NCI-H345 treated with DMSO at 0.1 percent for 48 hours (cell line): ENCODE measurements around the gene ERCC6L.
"Not testable (repeated sequence)": the region's sequence is repeated elsewhere in the genome, so short reads cannot be mapped to it uniquely, and the experiment has no call there.

Source experiments
- DNase-seq: peaks from one replicate; lab custom pipeline; 2025; ENCODE audit not compliant: unreplicated experiment; lab: John Stamatoyannopoulos, UW

The ERCC6L gene

DNA sequence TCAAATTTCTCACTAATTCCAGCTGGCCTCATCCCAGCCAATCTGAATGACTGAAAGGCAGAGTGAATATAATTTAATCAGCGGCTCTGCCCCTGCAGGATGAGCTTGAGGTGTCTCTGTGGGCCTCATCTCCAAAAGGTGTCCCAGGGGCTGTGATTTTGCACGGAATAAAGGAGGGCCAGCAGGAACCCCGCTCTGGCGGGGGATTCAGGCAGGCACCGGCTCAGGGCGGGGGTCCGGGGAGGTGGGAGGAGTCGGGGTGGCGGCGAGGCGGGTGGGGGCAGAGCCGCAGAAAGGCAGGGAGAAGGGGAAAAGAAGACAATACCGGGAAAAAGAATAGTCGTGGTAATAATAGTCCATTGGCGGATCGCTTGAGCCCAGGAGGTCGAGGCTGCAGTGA lies 16.0 kb upstream of the ERCC6L start:
- DNase-seq: no peak

DNA sequence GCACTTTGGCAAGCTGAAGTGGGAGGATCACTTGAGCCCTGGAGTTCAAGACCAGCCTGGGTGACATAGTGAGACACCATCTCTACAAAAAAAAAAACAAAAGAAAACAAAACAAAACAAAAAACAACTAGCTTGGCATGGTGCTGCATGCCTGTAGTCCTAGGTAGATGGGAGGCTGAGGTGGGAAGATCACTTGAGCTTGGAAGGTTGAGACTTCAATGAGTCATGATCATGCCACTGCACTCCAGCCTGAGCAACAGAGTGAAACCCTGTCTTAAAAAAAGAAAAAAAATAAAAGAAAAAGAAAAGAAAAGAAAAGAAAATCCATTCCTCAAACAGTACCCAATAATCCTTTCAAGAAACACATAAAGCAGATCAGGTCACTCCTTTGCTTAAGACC lies 14.9 kb upstream of the ERCC6L start:
- DNase-seq: no peak

DNA sequence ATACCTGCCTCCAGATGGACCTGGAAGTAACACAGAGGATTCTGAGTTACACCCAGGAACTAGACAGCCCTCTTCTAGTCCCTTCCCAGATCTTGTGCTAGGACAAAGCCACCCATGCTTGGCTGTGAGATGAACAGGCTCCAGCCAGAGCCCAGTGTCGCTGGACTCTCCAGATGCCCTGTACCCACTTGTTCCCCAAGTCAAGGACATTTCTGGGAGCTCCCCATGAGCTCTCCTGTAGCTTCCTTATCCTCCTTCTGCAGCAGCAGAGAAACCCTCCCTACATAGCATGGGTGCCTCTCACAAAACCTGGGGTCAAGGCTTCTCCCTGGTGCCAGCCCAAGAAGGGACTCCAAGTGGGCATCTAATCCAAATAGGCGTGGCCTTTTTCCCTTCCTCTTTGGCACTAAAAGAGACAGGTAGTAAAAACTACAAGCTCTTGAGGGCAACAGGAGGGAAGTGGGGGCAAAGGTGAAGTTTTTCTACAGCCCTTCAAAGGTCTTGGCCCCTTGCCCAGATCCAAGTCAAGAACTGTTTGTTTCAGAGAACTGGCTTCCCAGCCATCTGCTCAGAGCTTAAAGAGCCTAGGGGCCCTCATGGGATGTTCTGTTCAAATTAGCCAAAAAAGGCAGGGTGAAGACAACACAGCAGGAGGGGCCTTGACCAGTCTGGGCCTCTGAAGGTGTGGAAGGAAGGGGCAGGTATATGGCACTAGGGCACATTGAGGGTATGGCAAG lies 8.5 kb upstream of the ERCC6L start:
- DNase-seq: no peak

DNA sequence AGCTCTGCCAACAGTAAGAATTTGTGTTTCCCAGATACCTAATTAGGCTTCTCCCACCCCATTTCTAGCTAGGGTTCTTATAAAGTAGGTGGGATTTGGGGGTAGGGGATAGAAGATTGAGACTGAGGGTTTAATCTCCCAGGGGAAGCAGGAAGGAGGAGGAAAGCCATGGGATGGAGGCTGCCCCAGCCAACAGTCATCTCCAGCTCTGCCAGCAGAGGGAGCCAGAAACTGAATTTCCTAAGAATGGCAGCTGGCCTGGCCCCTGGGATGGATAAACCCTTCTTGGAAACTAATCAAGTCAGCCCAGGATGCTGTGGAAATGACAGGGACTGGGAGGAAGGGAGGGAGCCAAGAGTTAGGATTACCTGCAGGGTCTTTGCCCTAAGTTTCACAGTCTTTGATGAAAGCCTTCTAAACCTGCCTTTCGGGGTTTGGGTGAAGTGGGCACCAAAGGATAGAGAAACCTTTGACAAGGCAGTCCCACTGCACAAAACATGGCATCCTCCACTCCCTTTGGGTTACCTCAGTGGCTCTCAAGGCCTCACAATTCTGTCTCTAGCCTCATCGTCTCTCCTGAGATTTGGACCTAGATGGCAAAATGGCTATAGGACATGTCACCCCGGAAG lies 6.7 kb upstream of the ERCC6L start:
- peak; percentile 19 for DNase-seq

DNA sequence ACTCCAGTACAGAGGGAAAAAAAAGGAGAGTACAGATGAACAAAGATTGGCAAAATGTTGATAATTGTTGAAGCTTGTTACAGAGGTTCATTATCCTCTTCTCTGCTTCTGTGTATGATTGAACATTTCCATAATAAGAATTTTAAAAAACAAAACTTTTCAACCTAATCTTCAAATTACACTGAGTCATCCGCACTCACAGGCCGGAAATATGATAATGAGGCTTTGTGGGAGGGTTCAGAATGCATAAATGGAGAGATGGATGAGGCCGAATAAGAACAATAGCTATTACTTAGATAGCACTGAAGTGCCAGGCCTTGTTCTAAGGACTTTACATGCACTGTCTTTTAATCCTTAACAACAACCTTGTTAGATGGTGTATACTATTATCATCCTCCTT lies 4.6 kb upstream of the ERCC6L start:
- DNase-seq: no peak

DNA sequence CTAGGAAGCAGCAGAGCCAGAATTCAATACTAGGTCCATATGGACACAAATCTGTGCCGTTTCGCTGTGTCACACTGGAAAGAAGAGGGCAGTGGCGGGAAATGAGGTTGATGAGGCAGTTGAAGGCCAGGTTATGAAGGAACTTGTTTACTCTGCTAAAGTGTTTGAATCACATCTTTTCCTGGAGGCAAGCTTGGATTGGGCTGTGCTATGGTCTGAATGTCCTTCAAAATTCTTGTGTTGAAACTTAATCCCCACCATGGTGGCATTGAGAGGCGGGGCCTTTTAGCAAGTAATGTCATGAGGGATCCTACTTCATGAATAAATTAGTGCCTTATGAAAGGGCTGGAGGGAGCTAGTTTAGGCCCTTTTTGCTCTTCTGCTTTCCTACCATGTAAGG lies 2.1 kb upstream of the ERCC6L start:
- DNase-seq: no peak

DNA sequence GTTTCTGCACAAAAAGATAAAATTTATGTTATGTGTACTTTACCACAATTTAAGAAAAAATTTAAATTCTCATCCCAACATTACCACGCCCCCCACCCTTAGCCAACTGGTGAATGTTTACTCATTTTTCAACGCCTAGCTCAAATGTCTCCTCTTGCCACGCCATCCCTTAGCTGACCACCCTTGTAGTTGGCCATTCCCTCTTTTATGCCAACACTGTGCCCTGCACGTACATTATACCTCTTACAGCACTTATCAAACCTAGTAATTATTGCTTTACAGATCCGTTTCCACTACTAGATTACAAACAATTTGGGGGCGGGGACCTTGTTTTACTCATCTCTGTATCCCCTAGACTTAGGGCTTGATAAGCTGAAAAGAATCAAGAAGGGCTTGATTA lies 644 bp downstream of the ERCC6L start:
- DNase-seq: no peak

DNA sequence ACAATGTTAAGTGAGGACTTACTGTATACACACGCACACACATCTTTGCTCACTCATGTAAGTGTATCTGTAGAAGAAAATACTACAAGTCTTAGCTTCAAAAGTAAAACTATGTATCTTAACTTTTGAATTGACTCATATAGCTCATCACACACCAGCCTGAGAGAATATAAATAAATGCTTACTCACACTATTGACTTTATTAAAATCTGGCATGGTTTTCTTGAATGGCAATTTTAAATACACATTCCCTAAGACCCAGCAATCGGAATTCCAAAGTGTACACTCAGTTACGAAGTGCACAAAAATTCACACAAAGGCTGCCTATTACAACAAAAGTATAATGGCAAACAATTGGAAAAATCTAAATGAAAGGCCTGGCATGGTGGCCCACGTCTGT lies 2.0 kb downstream of the ERCC6L start:
- no peak for DNase-seq

DNA sequence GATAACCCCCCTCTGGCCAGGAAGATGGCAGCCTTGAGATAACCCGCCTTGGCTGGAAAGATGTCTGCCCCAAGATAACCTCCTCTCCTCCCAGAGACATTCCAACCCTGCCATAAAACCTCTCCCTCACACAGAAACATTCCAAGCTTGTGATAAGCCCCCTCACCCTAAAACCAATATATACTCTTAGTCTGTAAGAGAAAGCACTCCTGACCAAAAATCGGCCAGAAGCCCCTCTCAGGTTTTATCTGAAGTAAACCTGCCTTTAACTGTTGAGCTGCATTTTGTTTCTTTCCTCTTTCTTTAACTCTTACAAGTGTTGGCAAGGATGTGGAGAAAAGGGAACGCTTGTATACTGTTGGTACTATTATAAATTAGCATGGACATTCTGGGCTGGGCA lies 8.5 kb downstream of the ERCC6L start:
- no peak for DNase-seq

DNA sequence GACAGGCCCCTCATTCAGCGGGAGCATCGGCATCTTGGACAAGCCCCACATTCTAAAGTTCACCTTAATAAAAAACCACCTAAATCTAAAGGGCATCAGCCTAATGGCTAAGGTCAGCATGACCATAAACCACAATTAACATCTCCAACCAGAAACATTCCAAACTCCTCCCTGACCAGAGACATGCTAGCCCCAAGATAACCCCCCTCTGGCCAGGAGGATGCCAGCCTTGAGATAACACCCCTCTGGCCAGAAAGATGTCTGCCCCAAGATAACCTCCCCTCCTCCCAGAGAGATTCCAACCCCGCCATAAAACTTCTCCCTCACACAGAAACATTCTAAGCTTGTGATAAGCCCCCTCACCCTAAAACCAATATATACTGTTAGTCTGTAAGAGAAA lies 18.5 kb downstream of the ERCC6L start:
- DNase-seq: not testable (repeated sequence)

DNA sequence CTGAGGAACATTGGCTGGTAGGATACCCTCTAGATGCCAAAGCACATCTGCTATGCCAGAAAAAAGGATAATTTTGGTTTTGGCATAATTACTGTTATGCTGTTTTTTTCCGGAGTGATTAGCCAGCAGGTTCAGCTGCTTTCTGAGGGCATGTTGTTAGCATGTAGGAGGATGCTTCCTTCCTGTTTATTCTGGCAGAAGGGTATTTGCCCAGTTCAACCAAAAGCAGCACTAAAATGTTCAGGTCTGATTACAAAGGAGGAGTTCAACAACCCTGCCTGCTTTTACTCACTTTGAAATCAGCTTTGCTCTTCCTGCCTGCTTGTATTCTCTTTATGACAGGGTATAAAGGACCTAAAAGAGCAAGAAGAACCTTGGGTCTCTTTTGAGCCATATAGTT lies 21.9 kb downstream of the ERCC6L start:
- DNase-seq: no peak

DNA sequence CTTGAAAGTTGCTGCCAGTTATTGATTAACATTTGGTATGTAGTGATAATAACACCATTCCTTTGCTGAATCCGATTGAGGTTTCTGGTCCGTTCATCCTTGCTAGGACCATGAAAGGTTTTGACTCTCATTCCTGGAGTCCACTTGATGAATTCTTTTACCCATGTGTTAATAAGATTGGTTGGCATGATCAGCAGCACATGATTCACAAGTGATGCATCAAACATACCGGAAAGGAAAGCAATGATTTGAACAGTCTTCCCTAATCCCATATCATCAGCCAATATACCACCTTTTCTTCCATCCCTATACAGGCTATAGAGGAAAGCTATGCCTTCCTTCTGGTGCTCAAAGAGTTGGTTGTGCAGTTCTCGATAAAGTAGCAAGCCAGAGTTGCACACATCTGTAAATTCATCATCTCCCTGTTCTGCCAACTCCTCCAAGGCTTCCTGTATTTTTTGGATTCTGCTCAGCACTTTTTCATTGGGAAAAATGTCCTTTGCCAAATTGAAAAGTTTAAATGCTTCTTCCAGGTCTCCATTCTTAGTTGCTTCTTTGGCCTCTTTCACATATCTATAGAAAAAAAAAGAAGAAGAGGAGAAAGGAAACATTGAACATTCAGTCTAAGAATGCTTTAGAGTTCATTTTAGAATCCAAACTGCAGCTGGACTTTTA lies 30.6 kb downstream of the ERCC6L start:
- DNase-seq: no peak

DNA sequence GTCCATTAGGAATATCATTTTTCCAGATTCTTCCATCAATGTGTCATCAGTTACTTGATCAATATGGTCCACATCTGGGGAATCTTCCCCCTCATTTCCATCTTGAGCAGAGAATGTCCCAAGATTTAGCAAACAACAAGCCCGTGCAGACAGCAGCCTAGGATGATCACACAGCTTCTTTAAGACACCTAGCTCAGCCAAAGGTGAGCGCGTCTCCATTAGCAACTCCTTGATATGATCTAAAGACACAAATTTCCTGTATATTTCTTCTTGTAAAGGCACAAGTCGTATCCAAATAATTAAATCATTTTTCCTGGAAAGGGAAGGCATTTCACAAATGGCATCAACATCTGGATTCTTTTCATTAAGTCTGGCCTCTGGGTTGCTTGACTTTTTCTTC lies 31.5 kb downstream of the ERCC6L start:
- no peak for DNase-seq

DNA sequence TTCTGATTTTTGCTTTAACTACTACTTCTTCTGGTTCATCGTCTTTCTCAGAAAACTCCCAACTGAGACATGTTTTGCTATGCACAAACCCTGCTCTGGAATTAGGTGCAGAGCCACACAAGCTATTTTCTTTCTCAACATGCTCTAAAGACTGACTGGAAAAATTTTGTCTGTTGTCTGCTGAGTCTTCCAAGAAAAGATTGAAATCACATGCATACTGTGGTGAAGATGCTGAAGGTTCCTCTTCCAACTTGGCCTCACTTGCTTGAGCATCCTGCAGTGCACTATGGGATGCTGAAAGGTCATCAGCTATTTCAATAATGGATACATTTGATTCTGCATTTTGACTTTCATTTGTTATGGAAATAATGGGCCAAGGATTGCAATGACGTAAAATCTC lies 33.1 kb downstream of the ERCC6L start:
- no peak for DNase-seq

DNA sequence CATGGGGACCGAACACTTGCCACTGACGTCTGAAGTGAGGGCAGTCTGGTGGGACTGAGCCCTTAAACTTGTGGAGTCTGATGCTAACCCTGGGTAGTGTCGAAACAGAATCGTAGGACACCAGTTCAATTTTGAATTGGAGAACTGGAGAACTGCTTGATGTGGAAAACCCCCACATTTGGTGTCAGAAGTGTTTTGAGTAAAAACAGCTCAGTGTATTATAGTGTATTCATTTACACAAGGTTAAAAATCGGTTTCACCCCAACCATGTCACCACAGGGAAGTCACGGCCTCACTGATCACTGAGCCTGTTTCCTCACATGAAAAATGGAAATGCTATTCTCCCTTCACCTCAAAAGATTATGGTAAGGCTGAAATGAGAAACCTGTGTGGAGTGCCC lies 35.4 kb downstream of the ERCC6L start:
- no peak for DNase-seq

DNA sequence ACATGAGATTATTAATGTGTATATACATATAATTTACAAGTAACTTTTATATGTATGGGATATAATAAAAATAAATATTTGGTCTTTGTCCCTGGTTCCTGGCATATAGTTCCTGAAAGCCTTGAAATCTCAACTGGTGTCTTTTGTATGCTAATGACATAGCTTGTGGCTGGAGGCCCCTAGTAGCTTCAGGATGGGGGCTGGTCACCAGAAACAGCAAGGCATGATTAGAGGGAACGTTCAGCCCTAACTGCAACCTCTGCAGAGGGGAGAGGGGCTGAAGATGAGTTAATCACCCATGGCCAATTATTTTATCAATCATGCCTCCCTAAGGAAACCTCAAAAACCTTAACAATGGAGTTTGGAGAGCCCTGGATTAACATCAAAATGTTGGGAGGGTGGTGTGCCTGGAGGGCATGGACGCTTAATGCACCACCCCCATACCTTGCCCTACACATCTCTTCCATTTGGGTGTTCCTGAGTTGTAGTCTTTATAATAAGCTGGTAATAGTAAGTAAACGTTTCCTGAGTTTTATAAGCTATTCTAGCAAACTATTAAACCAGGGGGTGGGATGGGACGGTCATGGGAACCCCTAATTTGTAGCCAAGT lies 35.9 kb downstream of the ERCC6L start:
- DNase-seq: no peak

DNA sequence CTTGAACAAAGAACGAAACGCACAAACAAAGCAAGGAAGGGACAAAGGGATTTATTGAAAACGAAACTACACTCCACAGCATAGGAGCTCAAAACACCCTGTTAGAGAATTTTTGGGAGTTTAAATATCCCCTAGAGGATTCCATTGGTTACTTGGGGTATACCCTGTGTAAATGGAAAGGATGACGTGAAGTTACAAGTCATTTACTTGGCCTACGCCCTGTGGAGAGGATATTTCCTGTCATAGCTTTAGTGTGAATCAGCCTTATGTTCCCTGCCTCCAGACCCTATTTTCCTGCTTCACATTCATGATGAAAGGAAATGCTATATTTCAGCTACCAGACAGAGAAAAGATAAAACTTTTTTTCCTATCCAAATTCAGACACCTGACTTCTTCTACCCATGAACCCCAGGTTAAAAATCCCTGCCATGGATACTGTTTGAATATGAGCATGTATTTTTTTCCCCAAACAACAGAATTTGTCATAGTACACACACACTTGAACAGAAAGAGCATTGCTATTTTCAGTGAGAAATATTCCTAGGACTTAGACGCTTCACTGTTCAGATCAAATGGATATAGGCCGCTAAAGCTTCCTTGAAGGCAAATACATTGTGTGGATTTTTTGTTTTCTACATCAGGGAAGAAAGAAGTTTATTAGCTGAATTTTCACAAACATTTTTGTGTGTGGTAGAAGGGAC lies 36.8 kb downstream of the ERCC6L start:
- no peak for DNase-seq

DNA sequence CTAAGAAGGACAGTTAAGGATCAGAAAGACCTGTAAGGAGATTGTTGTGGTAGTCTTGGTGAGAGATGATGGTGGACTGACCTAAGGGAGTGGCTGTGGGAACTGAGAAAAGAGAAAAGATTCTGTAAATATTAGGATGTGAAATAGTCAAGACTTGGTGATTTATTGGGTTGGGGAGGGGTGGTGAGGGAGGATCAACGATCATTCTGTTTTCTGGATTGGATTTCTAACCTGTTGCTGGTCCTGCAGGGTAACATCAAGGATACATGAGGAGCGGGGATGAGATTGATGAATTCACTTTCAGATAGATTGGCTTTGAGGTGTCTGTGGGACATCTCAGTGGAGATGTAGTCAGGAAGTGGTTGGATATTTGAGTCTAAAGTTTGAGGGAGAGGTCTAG lies 55.9 kb downstream of the ERCC6L start:
- no peak for DNase-seq

DNA sequence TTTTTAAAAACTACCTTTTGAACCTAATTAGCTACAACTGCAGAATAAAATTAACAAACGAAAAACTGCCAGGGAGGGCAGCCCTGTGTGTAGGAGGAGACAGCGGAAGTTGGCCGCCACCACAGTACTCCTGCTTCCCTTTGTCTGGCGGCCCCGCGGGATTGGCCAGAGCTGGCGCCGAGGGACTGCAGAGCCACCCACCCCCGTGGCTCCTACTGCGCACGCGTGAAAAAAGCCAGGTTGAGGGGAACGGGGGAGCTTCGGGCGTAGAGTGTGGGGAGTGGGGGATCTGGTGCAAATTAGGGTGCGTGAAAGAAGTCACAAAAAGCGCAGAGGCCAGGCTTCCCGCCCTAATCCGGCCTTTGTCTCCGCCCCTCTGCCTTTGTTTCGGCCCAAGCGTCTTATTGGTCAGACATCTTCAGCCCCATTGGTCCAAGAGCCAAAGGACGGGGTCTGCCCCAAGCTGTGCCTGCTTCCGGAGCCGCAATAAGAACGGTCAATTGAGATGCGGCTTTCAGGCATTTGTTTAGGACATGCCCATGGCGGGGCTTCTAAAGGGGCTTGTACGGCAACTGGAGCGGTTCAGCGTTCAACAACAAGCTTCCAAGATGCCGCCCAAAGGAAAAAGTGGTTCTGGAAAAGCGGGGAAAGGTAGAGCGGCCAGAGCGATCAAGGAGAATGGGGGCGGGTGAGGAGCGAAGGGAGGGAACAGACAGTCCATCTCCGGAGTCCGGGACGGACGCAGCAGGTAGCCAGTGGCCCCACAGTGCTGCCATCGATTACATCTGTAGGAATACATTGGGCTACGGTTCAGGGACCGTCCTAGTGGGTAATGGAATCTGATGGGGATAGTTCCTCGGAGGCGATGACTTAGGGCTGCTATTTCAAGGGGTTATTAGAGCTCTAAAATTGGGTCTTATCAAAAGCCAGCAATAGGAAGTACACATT lies 57.4 kb downstream of the ERCC6L start, which contains the start of gene PIN4:
Gene PIN4, plus strand, starts transcription at position 580 of the 948 bp plus-strand sequence. Its CDS starts 29 bp downstream, at position 609.
- peak; percentile 91 for DNase-seq

DNA sequence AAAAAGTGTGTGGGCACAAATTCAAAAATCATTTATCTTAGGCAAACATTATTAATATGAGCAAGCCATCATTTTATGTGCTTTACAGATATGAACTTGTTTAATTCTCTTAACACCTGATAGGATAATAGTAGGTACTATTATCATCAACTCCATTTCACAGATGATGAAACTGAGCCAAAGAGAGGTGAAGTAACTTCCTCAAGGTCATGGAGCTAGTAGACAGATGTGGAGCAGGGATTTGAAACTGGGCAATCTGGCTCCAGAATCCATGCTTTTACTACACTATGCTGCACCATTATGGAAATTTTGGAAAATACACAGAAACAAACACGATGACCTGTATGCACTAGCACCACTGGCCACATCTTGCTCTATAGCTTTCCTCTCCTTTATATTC lies 58.3 kb downstream of the ERCC6L start:
- no peak for DNase-seq
